Nephron (organoid): ENCODE measurements around the gene CLCNKA.

ENCODE experiments used
- H3K27ac Mint-ChIP-seq, 3 experiments: 2 replicates each; pipeline ENCODE4 v1.8.0; 2020; ENCODE audit warnings: mixed read lengths in 3 of 3, mild to moderate bottlenecking in 2 of 3, moderate library complexity in 1 of 3
- H3K27me3 Mint-ChIP-seq: 2 replicates; pipeline ENCODE4 v1.8.0; 2021; ENCODE audit warnings: low read depth, mild to moderate bottlenecking, moderate library complexity, mixed read lengths
- H3K36me3 Mint-ChIP-seq: 2 replicates; pipeline ENCODE4 v1.8.0; 2020; ENCODE audit warnings: low read depth, mixed read lengths
- H3K4me1 Mint-ChIP-seq: 2 replicates; pipeline ENCODE4 v1.8.0; 2020; ENCODE audit warnings: mixed read lengths
- H3K4me3 Mint-ChIP-seq, 3 experiments: 2 replicates each; pipeline ENCODE4 v1.8.0; 2020; ENCODE audit warnings: mild to moderate bottlenecking in 3 of 3, mixed read lengths in 3 of 3, moderate library complexity in 2 of 3
- H3K9me3 Mint-ChIP-seq: 2 replicates; pipeline ENCODE4 v1.8.0; 2020; ENCODE audit warnings: mixed read lengths
- CTCF ChIP-seq, 3 experiments: fragments of 200-600 bp; sonication (generic); IDR thresholded peaks; one replicate each; pipeline ENCODE4 v1.5.0; 2021; ENCODE audit warnings: antibody characterized with exemption in 3 of 3; ENCODE audit not compliant: unreplicated experiment in 3 of 3

Gene CLCNKA

DNA sequence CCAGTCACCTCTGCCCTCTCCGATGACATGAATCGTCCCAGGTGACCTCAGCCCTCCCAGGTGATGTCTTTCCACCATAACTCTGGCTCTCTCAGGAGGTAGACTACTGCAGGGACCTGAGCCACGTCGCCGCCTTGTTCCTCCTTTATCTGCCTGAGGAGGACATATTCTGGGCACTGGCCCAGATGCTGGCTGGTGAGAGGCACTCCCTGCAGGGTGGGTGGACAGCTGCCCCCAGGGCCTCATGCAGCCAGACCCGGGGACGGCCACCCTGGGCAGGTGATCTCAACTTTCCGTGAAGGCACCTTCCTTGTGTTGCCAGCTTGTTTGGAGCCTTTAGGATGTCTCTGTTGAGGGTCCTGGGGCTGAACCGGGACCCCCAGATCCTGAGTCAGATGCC lies 32.1 kb upstream of the CLCNKA start:
- Mint-ChIP-seq H3K27ac (no peak overlapping the region), H3K36me3 (no peaks in the 10 kb centered on the region), H3K9me3 (no peaks in the 10 kb centered on the region), H3K4me3 (no peak overlapping the region), H3K4me1 (no peaks in the 10 kb centered on the region), H3K27me3 (peaks cover 18% of the 10 kb centered on the region)
- no peak for TF ChIP-seq CTCF (IDR thresholded peaks at IDR 0.05; ENCODE audit: unreplicated experiment in 3 of 3)

DNA sequence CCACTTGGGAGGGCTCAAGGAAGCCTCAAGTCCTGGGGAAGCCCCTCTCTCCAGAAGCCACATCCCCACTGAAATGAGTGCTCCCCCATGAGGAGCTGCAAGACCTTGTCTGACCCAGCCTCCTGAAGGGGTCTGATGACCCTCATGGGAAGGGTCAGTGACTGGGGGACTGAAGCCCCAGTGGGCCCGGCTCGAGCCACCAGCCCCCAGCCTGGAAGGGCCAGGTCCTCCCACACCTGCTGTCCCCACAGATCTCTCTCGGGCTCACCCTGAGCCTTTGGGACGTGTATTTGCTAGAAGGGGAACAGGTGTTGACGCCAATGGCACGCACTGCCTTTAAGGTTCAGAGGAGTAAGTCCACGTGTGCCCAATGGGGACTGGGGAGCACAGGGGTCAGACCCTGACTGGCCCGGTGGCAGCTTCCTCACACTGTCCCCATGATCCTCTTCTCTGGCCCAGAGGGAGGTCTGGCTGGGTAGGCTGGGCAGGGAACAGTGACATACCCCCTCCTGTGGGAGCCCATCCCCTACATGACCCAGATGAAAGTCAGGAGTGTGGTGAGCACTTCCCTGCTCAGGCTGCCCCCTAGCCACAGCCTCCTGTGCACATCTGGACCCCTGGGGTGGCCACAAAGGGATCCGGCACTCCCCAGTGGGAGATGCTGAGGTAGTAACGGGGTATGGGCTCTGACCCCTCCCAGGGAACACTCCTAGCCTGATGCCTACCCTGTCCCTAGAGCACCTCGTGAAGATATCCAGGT lies 30.2 kb upstream of the CLCNKA start:
- no peaks in the 10 kb centered on the region for H3K9me3 Mint-ChIP-seq

GRCh38 chr1:15992187-15992553 lies 29.7 kb upstream of the CLCNKA start:
- no peak for TF ChIP-seq CTCF (IDR thresholded peaks at IDR 0.05; ENCODE audit: unreplicated experiment in 3 of 3)
- H3K9me3 Mint-ChIP-seq, result no peaks in the 10 kb centered on the region
- no peak overlapping the region for H3K27ac Mint-ChIP-seq
- no peaks in the 10 kb centered on the region for H3K36me3 Mint-ChIP-seq
- no peak overlapping the region for H3K4me3 Mint-ChIP-seq
- no peaks in the 10 kb centered on the region for H3K4me1 Mint-ChIP-seq
- H3K27me3 Mint-ChIP-seq, result peaks cover 9% of the 10 kb centered on the region

More for the DNA sequence above, 30.2 kb upstream of the CLCNKA start:
- Mint-ChIP-seq H3K27ac (no peak overlapping the region), H3K4me1 (no peaks in the 10 kb centered on the region), H3K36me3 (no peaks in the 10 kb centered on the region), H3K27me3 (peaks cover 9% of the 10 kb centered on the region), H3K4me3 (no peak overlapping the region)
- no peak for TF ChIP-seq CTCF (IDR thresholded peaks at IDR 0.05; ENCODE audit: unreplicated experiment in 3 of 3)

DNA sequence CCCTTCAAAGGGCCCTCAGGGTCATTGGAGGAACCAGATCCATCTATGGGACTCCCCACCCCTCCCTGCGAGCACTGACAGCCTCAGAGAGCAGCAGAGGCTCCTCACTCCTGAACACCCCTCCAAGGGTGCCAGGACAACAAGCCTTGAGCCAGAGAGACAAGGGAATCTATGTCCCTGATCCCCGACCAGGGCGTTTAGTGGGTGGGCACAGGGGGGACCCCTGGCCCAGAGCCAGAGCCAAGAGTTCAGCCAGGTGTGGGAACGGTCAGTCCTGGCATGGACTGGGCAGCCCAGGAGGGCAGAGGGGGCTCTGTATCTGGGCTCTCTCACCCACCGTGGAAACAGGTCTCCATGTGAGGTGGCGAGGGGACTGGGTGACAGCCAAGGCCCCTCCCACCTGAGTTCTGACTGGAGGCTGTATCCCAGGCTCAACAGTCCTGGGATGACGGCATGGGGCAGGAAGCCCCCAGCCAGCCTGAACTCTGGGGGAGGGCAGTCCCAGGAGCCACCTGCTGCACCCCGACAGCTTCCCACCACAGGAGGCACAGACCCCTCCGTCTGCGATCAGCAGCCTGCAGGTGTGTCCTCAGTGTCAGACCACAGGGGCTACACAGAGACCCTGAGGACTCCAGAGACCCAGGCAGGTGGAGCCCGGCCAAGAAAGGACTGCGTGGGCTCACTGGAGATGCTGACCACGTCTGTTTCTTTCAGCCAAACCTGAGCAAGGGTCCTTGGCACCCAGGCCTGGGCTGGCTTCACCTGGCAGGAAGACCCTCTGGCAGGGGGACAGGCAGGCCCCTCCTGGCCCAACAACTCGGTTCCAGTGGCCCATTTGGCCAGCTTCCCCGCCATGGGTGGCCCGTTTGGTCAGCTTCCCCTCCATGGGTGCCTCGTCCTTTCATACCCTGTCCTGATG lies 29.0 kb upstream of the CLCNKA start:
- H3K27ac Mint-ChIP-seq, result no peak overlapping the region
- H3K9me3 Mint-ChIP-seq, result no peaks in the 10 kb centered on the region
- H3K27me3 Mint-ChIP-seq, result peaks cover 9% of the 10 kb centered on the region
- no peaks in the 10 kb centered on the region for H3K36me3 Mint-ChIP-seq
- no peak for TF ChIP-seq CTCF (IDR thresholded peaks at IDR 0.05; ENCODE audit: unreplicated experiment in 3 of 3)
- no peak overlapping the region for H3K4me3 Mint-ChIP-seq
- no peaks in the 10 kb centered on the region for H3K4me1 Mint-ChIP-seq

GRCh38 chr1:15993666-15994065 lies 28.2 kb upstream of the CLCNKA start:
- H3K27me3 Mint-ChIP-seq, result peaks cover 16% of the 10 kb centered on the region
- no peaks in the 10 kb centered on the region for H3K4me1 Mint-ChIP-seq
- no peaks in the 10 kb centered on the region for H3K36me3 Mint-ChIP-seq
- no peak overlapping the region for H3K27ac Mint-ChIP-seq
- TF ChIP-seq CTCF (IDR thresholded peaks at IDR 0.05; ENCODE audit: unreplicated experiment in 3 of 3), result no peak
- H3K9me3 Mint-ChIP-seq, result no peaks in the 10 kb centered on the region
- no peak overlapping the region for H3K4me3 Mint-ChIP-seq
